Ishikawa (cell line): ENCODE data around the gene HSD17B12.

ENCODE experiments used
- EP300 ChIP-seq: IDR thresholded peaks from 2 replicates; pipeline ENCODE4 v1.6.1; 2012; ENCODE audit warnings: borderline replicate concordance
- TF ChIP-seq, protein P1 (sequence below): IDR thresholded peaks from 2 replicates; pipeline ENCODE4 v1.6.1; 2012; ENCODE audit warnings: low read depth, mild to moderate bottlenecking

DNA sequence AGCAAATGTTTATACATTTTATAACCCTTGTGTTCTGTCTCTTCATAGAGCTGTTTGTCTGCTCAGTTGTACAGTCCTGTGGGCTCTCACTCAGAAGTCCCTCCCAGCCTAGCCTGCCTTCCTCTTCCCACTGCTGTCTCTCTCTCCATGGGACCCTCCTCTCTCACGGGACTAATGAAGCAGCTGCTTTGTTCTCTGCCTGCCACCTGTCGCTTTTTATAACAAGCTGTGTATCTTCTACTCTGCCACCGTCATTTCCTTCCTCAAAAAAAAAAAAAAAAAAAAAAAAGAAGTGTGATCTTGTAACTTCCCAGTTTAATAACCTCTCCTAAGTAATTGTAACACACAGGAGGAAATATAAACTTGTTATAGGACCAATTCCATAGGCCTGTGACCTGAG lies 107.9 kb downstream of the HSD17B12 start:
- TF ChIP-seq, protein P1, sequence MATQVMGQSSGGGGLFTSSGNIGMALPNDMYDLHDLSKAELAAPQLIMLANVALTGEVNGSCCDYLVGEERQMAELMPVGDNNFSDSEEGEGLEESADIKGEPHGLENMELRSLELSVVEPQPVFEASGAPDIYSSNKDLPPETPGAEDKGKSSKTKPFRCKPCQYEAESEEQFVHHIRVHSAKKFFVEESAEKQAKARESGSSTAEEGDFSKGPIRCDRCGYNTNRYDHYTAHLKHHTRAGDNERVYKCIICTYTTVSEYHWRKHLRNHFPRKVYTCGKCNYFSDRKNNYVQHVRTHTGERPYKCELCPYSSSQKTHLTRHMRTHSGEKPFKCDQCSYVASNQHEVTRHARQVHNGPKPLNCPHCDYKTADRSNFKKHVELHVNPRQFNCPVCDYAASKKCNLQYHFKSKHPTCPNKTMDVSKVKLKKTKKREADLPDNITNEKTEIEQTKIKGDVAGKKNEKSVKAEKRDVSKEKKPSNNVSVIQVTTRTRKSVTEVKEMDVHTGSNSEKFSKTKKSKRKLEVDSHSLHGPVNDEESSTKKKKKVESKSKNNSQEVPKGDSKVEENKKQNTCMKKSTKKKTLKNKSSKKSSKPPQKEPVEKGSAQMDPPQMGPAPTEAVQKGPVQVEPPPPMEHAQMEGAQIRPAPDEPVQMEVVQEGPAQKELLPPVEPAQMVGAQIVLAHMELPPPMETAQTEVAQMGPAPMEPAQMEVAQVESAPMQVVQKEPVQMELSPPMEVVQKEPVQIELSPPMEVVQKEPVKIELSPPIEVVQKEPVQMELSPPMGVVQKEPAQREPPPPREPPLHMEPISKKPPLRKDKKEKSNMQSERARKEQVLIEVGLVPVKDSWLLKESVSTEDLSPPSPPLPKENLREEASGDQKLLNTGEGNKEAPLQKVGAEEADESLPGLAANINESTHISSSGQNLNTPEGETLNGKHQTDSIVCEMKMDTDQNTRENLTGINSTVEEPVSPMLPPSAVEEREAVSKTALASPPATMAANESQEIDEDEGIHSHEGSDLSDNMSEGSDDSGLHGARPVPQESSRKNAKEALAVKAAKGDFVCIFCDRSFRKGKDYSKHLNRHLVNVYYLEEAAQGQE, result no peak
- TF ChIP-seq EP300, result no peak
